ENCODE measurements around the gene GPN1.

Gene GPN1

DNA sequence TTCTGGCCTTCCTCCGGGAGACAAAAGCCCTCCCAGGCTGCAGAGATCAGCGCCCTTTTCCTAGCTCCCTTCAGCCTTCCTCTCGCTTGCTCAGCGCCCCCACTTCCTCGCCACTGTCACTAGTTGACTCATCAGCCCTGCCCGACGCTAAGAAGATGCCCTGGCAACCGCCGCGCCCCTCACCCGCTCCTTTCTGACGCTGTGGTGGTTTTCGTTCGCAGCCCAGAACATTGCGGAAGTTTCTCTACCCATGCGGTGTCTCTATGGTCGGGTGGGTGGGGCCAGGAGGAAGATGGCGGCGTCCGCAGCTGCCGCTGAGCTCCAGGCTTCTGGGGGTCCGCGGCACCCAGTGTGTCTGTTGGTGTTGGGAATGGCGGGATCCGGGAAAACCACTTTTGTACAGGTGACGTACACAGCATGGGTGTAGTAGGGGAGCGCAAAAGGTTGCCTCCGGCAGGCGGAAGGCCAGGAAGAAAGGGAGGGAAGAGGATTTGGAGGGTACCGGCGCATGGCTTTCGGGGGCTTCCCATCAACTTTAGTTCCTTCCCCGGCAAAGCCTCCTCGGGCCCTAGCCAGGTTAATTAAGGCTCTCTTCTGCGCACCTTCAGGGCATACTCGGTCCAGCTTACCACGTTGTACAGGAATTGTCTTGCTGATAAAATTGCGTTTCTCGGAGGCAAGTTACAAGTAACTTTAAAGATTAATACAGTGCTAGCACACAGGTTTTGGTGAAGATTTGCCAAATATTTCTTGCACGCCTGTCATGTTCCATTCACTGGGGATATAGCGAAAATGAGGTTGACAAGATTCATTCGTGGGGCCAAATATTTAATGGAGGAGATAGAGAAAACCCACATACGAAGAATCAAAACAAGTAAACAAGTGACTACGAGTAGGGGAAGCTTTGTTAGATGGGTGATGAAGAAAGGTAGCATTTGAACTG is at the start of gene GPN1, which contains the start of gene CCDC121:
TSS of gene GPN1 (plus strand) at position 284 of the 943 bp plus-strand sequence. CDS start at position 293, 9 bp downstream.
TSS of gene CCDC121 (minus strand) at position 246 of the 943 bp plus-strand sequence. CDS start 1,213 bp downstream, outside the sequence.
- TF ChIP-seq, protein P1, sequence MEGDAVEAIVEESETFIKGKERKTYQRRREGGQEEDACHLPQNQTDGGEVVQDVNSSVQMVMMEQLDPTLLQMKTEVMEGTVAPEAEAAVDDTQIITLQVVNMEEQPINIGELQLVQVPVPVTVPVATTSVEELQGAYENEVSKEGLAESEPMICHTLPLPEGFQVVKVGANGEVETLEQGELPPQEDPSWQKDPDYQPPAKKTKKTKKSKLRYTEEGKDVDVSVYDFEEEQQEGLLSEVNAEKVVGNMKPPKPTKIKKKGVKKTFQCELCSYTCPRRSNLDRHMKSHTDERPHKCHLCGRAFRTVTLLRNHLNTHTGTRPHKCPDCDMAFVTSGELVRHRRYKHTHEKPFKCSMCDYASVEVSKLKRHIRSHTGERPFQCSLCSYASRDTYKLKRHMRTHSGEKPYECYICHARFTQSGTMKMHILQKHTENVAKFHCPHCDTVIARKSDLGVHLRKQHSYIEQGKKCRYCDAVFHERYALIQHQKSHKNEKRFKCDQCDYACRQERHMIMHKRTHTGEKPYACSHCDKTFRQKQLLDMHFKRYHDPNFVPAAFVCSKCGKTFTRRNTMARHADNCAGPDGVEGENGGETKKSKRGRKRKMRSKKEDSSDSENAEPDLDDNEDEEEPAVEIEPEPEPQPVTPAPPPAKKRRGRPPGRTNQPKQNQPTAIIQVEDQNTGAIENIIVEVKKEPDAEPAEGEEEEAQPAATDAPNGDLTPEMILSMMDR (IDR thresholded peaks at IDR 0.05; ENCODE audit: low read length, missing control alignments): no peak

DNA sequence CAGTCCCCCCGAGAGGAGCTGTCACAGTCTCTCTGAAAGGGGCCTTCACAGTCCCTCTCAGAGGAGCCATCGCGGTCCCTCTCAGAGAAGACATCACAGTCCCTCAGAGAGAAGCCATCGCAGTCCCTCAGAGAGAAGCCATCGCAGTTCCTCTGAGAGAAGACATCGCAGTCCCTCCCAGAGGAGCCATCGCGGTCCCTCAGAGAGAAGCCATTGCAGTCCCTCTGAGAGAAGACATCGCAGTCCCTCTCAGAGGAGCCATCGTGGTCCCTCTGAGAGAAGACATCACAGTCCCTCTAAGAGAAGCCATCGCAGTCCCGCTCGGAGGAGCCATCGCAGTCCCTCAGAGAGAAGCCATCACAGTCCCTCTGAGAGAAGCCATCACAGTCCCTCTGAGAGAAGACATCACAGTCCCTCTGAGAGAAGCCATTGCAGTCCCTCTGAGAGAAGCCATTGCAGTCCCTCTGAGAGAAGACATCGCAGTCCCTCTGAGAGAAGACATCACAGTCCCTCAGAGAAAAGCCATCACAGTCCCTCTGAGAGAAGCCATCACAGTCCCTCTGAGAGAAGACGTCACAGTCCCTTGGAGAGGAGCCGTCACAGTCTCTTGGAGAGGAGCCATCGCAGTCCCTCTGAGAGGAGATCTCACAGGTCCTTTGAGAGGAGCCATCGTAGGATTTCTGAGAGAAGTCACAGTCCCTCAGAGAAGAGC is 47.3 kb upstream of the GPN1 start:
- no peak overlapping the region for H3K4me3 ChIP-seq (replicated peaks; ENCODE audit: low read depth, low read length)
- no peak for DNase-seq (ENCODE audit: low read depth)
- TF ChIP-seq, protein P1 (IDR thresholded peaks at IDR 0.05; ENCODE audit: low read length, missing control alignments): no peak

More for the DNA sequence above, at the start of gene GPN1, which contains the start of gene CCDC121:
- peak; percentile 91 for DNase-seq (ENCODE audit: low read depth)
- peak within 1 kb of the TSS; percentile 92 for H3K4me3 ChIP-seq (replicated peaks; ENCODE audit: low read depth, low read length)

DNA sequence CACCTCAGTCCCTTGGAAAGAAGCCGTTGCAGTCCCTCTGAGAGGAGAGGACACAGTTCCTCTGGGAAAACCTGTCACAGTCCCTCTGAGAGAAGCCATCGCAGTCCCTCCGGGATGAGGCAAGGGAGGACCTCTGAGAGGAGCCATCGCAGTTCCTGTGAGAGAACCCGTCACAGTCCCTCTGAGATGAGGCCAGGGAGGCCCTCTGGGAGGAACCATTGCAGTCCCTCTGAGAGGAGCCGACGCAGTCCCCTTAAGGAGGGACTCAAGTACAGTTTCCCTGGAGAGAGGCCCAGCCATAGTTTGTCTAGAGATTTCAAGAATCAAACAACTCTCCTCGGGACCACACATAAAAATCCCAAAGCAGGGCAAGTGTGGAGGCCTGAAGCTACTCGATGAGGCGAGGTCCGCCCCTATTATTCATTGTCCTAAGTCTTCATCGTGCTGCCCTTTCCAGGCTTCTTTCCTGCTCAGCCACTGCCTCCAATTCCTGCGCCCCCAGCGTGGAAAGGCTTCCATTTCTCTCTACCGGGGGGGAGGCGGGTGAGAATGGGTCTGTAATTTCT is 46.6 kb upstream of the GPN1 start:
- TF ChIP-seq, protein P1 (IDR thresholded peaks at IDR 0.05; ENCODE audit: low read length, missing control alignments): no peak
- DNase-seq (ENCODE audit: low read depth): peak; percentile 6
- peak overlapping the region; percentile 81 for H3K4me3 ChIP-seq (replicated peaks; ENCODE audit: low read depth, low read length)

DNA sequence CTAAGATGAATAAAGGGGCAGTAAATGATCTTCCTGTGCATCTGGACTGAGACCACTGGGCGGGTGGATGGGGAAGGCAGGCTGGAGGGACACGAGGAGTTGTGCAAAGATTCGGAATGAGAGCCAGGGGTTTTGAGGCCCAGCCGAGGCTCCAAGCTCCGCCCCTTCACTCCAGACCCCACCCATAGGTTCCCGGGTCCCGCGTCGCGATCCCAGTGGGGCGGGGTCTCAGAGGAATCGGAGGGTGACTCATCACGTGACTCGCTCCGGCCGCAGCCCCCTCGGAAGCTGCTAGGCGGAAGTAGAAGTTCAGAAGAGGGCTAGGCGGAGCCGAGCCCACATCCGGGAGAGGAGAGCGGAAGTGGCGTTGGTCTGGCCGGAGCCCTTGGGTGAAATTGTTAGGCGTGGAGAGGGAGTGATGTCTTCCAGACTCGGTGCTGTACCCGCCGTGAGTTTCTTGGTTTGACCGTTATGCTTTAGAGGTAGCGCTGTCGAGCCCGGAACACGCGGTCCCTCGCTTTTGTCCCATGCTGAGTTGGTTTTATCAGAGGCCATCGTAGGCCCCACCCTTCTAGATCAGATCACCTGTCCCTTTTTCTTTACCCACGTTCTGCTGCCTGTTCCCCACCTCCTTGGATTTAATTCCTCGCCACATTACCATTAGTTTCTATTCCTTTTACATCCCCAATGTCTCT is 46.0 kb upstream of the GPN1 start, which contains the start of gene ZNF512:
TSS of gene ZNF512 (plus strand) at position 348 of the 695 bp plus-strand sequence. CDS start at position 419, 71 bp downstream.
- peak; percentile 95 for DNase-seq (ENCODE audit: low read depth)
- peak within 1 kb of the TSS; percentile 81 for H3K4me3 ChIP-seq (replicated peaks; ENCODE audit: low read depth, low read length)
- TF ChIP-seq, protein P1 (IDR thresholded peaks at IDR 0.05; ENCODE audit: low read length, missing control alignments): no peak

DNA sequence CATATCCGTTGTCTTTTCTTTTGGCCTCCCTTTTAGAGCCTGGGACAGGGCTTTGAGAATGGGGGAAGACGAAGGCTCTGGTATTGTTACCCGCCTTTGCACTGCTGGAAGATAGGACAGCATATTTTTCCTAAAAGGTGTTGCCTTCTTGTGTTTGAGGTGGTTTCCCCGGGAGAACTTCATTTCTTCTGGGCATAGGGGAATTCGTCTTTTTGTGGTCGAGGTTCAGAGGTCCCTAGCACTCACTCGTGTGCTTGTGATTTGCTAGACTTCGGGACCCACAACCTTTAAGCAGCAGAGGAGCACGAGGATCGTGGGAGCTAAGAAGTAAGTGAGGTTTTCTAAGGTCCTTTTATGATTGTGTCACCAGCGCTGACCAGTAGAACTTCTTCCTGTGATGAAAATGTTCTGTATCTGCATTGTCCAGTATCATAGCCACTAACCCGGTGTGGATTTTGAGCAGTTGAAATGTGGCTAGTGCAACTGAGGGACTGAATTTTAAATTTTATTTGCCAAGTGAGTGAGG is 45.4 kb upstream of the GPN1 start:
- TF ChIP-seq, protein P1 (IDR thresholded peaks at IDR 0.05; ENCODE audit: low read length, missing control alignments): no peak
- DNase-seq (ENCODE audit: low read depth): peak; percentile 23
- peak overlapping the region; percentile 81 for H3K4me3 ChIP-seq (replicated peaks; ENCODE audit: low read depth, low read length)

DNA sequence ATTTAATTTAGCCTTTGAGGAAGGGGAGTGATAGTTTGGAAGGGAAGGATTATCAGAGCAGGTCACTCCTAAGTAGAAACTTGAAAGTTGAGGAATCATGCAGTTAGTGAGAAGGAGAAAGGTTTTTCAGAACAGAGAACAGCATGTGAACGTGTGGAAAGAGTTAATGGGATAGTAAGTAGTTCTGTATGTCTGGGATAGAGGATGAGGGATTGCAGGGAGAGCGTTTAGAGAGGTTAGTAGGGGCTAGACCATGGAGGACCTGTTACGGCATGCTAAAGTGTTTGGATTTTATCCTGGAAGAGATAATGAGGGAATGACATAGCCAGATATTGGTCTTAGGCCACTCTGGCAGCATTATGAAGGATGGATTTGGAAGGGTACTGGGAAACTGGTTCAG is 44.3 kb upstream of the GPN1 start:
- DNase-seq (ENCODE audit: low read depth): no peak
- peak overlapping the region; percentile 81 for H3K4me3 ChIP-seq (replicated peaks; ENCODE audit: low read depth, low read length)
- TF ChIP-seq, protein P1 (IDR thresholded peaks at IDR 0.05; ENCODE audit: low read length, missing control alignments): no peak
